RCC 7860 (cell line): ENCODE data around the gene PACSIN1.

Experiments used
- DNase-seq: peaks from one replicate; pipeline ENCODE4 v3.0.0-alpha.2; 2015; ENCODE audit warnings: low spot score
- FAIRE-seq: peaks from 2 replicates; lab custom pipeline; 2012; peaks lifted over from hg19 to GRCh38; lab: Jason Lieb, UNC

Gene PACSIN1

DNA sequence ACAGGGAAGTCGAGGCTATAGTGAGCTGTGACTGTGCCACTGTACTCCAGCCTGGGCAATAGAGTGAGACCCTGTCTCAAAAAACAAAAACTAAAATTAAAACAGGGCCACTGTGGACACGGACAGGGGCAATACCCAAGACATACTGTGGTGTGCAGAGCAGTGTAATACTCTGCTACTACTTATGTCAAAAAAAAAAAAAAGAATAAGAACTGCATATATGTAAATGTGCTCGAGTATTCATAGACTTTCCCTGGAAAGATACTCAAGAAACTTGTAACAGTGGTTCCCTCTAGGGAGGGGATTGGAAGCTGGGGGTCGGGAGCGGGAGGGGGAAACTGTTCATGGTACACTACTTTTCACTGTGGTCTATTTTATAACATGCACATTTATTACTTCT, 74.3 kb downstream of the PACSIN1 start:
- FAIRE-seq (no peak), DNase-seq (no peak)

DNA sequence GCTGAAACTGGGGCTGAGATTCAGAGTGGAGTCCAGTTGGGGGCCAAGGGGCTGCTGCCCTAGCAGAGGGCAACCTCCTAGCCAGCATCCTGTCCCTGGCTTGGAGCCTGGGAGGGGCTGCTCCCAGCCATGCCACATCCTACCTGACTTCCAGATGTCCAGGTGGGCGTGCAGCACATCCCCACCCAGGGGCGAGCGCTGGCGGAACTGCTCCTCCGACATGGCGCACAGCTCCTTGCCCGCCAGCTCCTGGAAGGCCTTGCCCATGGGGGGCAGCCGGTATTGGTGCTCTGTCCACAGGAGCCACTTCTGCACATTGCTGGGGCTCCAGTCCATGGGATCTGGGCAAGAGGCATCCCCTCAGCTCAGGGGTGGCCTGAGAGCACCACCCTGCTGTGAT, 75.0 kb downstream of the PACSIN1 start:
- FAIRE-seq, result no peak
- DNase-seq, result no peak

DNA sequence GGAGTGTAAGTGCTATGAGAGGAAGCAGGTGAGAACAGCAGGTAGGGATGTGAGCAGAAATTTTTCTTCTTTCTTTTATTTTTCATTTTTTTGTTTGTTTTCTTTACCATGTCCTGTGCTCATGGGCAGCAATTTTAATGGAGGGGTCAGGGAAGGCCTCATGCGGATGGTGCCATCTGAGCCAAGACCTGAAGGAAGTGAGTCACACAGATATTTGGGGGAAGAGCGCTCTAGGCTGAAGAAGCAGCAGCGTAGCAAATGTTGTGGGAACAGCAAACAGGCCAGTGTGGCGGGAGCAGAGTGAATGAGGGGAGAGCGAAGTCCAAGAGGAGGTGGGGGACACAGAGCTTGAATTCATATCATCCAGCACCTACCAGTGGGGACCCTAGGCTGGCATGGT, 77.5 kb downstream of the PACSIN1 start:
- DNase-seq (peak; percentile 4), FAIRE-seq (no peak)

DNA sequence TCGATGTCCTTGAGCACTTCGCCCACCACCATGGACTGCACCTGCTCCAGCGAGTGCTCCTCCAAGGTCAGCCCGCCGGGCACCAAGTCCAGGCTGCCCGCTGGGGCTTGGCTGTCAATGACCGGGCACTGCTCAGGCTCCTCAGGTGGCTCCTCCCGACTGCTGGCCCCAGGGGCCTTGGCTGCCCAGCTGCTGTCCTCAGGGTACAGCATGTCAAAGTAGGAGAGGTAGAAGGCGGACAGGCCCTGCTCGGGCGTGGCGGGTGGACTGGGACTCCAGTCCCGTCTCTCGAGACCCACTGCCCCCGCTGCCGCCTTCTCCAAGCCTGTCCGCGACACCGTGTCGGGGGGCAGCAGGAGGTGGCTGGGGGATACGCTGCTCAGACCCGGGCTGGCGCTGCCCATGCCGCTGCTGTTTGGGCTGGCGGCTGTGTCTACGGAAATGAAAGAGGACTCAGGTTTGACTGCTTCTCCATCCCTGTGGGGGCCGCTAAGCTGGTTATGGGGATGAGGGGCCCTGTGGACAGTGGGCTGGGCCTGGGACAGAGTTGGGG, 78.3 kb downstream of the PACSIN1 start:
- DNase-seq (no peak), FAIRE-seq (no peak)

DNA sequence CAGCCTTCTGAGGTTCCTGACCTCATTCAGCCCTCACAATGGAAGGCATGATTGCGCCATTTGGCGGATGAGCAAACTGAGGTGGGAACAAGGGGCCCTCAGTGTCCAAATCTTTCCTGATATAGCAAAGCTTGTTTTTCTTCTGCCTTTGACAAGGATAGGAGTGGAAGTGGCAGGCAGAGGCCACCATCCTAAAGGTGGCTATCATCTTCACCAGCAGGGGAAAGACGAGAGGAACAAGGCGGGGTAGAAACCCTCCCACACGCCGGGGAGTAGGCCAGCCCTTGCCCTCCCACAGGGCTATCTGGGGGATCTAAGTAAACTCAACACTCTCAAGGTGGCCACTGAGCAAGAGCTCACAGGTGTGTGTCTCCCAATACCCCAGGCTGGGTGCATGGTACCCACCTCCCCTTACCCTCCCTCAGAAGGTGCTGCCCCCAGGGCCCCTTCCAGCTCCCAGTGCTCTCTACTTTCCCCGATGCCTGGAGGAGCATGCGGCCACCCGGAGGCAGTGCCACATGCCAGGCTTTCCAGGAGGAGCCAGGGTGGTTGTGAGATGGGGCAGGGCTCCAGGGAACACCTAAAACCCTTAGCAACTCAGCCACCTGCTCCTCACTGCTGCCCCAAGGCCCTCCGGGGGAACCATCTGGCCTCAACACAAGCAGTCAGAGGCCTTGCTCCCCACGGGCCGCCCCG, 79.0 kb downstream of the PACSIN1 start:
- DNase-seq (no peak), FAIRE-seq (no peak)

DNA sequence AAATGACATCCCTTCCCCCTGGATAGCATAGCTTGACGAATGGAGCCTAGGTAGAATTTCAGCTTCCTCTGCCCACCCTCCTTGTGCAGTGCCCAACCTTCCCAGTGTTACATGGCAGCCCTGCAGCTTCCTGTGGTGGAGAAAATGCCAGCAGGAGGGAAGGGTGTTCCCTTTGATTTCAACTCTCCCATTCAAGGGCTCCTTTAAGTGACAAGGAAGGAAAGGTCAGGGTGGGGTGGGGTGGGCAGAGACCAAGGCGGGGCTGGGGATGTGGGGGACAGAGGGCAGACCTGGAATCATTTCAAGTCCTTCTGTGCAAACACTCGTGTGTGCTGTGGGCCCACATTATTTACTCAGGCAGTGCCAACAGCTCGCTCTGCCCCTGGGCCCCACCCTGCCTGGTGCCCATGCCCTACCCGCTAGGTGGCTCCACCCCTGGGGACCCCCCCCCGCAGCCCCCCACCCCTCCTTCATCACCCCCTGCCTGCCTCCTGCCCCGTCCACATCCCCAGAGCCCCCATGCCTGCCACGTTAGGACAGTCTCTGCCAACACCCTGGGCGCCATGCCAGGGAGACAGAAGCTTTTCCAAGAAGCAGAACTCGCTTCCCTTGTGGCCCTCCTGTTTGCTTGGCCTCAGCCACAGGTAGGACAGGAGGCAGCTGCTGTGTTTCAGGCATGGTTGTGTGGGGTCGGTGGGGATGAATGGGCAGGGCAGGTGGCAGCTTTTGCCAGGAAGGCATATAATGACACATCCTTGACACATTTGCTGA, 80.9 kb downstream of the PACSIN1 start:
- DNase-seq, result peak; percentile 17
- no peak for FAIRE-seq

DNA sequence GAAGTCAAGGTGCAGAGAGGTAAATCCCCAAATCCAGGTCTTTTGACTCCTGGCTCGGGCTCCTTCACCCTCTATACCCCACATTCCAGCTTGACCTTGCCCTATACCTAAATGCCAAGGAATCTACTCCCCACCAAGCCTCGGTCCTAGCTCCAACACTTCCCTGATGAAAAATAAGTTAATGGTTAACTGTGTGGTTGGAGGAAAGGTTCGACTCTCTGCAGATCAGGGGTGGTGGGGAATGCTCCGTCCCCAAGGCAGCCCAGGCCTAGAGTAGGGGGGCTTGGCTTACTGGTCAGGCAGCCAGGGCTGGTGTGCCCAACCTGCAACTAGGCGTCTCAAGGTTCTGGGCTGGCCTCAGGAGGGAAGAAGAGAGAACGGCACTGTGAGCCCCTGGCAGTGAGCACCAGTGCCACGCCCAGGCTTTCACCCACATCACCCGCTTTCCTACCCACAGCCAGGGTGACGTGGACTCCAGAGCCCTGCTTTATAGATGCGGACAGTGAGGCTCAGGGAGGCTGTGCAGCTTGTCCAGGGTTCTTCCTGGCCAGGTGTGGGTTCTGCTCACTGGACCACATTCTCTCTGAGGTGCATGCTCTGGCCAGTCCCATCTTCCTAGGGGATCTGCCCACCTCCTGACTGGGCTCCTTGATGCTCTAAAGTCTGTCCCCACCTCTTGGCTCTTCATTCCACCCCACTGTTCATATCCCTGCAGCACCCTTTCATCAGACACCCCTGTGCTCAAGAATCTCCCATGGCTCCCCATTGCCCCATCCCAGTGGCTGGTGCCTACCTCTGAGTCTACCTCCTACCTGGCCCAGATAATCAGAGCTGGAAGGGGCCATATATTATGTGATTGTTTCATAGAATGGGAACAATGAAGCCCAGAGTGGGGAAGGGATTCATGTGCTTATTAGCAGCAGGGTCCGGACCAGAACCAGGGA, 82.1 kb downstream of the PACSIN1 start:
- FAIRE-seq (no peak), DNase-seq (peak; percentile 16)

DNA sequence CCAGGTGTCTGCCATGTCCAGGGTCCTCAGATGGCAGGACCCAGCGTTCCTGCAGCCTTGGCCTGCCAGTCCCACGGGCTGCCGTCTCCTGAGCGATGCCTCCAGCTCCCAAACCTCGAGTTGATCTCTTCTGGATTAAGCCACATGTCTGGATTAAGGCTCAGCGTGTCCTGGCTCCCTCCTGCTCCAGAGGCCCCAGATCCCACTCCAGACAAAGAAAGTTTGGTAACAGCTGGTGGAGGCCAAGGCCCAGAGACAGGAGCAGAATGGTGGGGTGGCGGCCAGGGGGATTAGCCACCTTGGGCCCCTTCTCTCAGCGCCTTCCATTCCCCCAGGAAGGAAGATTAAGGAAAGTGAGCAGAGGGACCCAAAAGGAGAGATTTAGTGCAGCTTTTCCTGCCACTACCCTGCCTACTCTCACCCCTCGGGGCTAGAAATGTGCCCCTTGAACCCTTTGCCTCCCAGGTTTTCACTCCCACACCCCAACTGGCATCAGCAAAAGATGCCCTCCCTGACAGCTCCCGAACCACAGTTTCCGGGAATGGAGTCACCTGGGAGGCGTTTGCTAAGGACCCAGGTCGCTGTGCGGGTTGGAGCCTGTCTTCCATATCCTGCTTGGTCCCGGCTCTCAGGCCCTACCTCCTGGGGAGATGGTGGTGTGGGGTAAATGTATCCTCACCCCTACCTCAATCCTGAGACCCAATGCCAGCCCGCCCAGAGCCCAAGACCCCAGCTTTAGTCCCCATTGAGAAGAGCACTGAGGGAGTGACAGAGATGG, 83.3 kb downstream of the PACSIN1 start:
- no peak for DNase-seq
- FAIRE-seq, result no peak

DNA sequence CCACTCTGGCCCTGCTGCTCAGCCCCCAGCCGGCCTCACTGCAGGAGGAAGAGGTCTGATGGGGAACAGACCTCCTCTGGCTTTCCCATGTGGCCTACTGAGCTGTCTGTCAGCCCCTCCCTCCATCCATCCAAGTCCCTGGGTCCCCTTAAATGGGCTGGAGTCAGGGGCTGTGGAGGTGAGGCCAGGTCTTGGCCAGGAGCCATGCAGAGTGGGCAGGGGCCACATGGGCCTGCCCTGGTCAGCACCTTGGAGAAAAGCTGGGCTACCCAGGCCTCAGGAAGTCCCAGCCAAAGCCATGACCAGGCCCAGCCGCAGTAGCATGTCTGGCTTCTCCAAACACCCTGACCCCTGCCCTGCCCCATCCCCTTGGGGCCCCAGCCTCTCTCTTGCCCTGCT, 83.9 kb downstream of the PACSIN1 start:
- FAIRE-seq, result no peak
- DNase-seq, result no peak

DNA sequence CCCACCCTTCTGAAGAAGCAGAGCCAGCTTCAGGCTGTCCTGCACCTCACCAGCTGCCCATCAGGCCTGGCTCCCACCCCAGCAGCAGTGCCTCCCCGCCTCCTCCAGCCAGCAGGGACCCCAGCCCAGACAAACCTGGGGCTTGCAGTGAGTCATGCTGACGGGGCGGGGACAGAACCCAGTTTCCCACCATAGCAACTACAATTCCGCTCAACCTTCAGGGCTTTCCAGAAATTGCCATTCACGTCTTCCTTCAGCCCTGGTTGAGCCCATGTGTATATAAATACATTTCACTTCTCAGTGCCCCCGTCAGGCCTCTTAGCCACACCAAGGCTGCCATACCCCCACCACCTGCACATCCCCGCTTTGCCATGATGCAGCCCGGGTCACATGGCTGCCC, 85.8 kb downstream of the PACSIN1 start:
- FAIRE-seq, result no peak

DNA sequence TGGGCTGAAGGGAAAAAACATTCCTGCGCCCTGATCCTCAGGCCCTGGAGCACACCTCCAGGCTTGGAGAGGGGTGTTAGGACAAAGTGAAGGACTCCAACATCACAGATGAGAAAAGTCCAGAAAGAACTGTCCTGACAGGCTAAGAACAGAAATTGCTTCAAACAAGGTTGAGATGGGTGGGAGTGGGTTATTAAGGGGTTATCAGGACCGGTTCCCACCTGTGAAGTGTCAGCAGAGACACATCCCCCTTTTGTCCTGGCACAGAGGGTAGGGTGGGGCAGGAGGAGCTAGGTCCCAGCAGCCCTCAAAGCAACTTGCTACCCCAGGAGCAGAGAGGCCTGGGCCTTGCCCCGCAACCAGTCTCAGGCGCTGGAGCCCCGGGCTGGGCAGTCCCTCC, 86.7 kb downstream of the PACSIN1 start:
- DNase-seq, result no peak
- FAIRE-seq, result no peak

More for the DNA sequence above, 85.8 kb downstream of the PACSIN1 start:
- DNase-seq, result no peak

DNA sequence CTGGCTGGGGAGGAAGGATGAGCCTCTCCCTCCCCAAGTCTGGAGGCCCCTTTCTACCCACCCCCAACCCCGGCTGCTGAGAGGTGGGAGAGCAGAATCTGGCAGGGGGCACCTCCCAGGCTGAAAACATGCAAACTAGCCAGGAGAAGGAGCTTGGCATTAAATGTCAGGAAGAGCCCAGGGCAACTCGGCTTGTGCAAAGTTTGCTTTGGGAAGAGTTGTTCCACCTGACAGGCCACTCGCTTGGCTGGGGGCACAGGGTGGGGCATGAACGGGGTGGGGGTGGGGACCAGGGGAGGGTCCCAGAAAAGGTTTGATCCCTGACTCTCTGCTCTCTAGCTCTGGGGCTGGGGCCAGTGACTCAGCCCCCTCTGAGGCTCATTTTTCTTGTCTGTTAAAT, 87.3 kb downstream of the PACSIN1 start:
- DNase-seq, result no peak
- no peak for FAIRE-seq

DNA sequence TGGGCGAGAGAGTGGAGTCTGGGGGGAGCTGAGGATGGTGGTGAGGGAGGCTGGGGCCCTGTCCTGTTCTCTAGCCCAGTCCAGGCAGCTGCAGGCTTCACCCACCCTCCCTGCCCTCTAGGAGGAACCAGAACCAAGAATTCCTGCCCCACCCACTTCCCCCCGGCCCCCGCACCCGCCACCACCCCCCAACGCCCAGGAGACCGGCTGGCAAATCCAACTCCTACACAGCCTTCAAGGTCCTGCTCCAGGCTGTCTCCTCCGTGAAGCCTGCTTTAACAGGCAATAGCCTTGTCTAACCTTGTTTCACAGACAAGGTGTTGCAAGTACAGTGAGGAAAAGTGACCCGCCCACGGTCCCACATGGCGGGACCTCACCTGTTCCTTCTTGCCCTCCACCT, 87.9 kb downstream of the PACSIN1 start:
- FAIRE-seq (no peak), DNase-seq (no peak)

DNA sequence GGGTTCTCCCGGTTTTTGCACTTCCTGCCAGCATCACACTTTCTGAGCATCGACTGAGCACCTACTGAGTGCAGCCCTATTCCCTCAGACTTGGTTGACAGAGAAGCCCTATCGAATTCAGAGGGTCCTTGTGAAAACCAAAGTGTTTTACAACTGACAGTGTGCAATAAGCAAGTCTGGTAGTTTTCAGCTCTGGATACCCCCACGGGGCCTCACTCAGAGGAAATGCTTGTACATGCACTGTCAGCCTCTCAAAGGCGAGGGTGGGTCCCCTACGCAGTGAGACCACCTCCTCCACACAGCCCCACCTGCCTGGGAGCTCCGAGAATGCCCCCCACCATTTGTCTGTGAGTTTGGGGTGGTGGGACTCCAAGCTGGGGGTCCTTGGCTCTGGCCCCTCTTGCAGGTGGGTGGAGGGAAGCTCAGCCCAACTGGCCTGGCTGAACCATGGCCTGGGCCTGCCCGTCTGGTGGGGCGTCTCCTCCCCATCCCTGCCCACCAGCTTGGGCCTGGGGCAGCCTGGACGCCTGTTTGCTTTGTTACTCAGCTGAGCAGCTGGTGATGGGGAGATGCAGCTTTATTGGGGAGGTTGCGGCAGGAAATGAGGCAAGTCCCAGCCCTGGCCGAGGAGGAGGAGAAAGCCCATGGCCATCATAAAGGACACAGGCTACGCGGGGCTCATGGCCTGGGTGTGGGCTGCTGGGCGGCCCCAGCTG, 88.6 kb downstream of the PACSIN1 start:
- DNase-seq (no peak), FAIRE-seq (no peak)

DNA sequence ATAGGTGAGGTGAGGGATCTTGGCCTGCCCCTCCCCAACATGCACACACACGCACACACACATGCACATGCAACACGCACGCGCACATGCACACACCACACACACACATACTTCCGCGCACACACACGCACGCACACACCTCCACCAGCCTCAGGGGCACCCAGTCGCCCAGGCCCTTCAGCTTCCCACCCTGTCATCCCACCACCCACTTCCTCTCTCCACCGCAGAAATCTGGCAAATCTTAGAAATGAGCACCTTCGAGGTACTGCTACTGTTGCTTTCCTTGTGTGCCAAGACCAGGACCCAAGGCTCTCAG, 89.1 kb downstream of the PACSIN1 start:
- FAIRE-seq, result no peak
- no peak for DNase-seq

DNA sequence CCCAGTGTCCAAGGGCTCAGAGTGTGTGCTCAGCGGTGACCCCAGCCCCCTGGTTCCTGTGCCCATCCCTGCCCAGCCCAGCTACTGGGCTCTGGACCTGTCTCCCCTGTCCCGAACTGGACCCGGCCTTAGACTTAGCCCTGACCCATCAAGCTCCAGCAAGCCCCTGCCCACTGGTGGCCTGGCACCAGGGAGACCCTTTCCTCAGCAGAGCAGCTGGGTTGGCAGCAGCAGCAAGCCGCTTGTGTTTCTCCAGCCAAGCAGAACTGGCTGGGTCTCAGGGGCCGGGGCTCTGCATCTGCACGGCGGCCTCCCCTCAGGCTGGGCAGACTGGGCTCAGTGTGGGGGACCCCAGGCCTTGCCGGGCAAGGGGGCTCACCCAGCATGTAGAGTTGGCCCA, 89.5 kb downstream of the PACSIN1 start:
- no peak for FAIRE-seq
- DNase-seq, result no peak

DNA sequence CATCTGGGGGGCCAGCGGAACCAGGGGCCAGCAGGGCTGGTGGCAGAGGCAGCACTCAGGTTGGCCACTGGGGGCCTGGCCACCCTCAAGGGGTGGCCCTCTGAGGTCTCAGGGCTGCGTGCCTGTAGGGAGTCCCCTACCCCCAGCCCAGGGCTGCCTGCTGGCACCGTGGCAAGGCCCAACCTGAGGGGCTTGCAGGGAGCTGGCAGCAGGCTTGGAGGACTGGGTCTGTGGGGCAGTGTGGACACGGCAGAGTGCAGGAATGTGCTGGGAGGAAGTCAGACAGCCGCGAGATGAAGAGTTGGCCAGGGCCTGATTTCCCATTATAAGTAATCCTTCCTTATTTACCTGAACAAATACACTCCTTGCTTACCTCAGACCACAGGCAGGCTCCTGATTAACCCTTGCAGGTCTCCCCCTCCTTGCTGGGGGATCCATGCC, 90.2 kb downstream of the PACSIN1 start, which contains the start of gene SPDEF:
Gene SPDEF, minus strand, starts transcription at position 299 of the 441 bp plus-strand sequence. CDS start 11,874 bp downstream, outside the sequence.
- no peak for DNase-seq

DNA sequence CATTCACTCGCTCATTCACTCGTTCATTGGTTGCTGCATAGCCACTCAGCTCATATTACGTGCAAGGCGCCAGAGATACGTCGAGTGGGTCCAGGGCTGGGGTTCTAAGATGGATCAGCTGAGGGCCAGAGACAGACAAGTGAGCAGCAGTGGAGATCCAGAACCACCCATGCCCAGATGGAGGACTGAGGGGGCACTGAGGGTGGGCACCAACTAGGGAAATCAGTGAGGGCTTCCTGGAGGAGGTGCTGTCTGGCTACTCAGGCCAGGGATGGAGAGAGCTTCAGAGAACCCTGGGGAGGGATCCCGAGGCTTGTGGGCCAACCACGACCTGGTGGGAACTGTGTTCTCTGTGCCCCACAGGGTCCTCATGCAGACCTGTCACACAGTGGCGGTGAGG, 90.6 kb downstream of the PACSIN1 start:
- FAIRE-seq (no peak), DNase-seq (no peak)

More for the DNA sequence above, 90.2 kb downstream of the PACSIN1 start, which contains the start of gene SPDEF:
- no peak for FAIRE-seq

DNA sequence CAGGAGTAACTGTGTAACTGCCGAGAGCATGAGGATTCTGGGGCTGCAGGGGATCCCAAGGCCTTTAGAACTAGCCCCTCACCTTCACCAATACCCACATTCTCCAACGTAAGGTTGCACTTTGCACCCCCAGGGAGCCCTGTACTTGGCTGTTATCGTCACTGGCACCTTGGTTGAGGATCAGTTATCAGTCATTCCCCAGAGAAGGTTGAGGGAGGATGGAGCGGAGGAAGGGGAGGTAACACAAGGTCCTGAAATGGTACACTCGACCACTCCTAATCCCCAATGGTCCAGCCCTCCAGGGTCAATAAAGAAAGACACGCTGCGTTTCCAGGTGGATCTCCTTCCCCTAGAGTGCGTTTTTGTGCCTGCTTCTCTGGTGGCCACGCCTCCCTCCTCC, 91.4 kb downstream of the PACSIN1 start:
- DNase-seq, result no peak
- FAIRE-seq, result no peak
